Astrocyte of the cerebellum (primary cell): Measurements from ENCODE around the gene OXLD1.

Source experiments
- DNase-seq: peaks from one replicate; pipeline ENCODE4 v3.0.0-alpha.2; 2011; ENCODE audit warnings: low read depth
- H3K4me3 ChIP-seq: 2 replicates; pipeline ENCODE4 v1.5.1; 2011; ENCODE audit warnings: mild to moderate bottlenecking, low read depth, low read length, moderate library complexity
- in situ Hi-C: cut with HindIII; loops from 2 replicates; pipeline ENCODE4 v1.10.0; 2017; ENCODE audit warnings: low sequenced_read_pairs
- TF ChIP-seq, protein P1 (sequence below): IDR thresholded peaks from 2 replicates; pipeline ENCODE4 v1.5.1; 2012; ENCODE audit warnings: low read length, low read depth, moderate library complexity, mild to moderate bottlenecking; ENCODE audit errors: missing control alignments

OXLD1 gene

GRCh38 chr17:81706757-81707624 is 40.6 kb upstream of the OXLD1 start:
- H3K4me3 ChIP-seq, result no peak overlapping the region
- in situ Hi-C loops, result no loop called here
- TF ChIP-seq, protein P1, sequence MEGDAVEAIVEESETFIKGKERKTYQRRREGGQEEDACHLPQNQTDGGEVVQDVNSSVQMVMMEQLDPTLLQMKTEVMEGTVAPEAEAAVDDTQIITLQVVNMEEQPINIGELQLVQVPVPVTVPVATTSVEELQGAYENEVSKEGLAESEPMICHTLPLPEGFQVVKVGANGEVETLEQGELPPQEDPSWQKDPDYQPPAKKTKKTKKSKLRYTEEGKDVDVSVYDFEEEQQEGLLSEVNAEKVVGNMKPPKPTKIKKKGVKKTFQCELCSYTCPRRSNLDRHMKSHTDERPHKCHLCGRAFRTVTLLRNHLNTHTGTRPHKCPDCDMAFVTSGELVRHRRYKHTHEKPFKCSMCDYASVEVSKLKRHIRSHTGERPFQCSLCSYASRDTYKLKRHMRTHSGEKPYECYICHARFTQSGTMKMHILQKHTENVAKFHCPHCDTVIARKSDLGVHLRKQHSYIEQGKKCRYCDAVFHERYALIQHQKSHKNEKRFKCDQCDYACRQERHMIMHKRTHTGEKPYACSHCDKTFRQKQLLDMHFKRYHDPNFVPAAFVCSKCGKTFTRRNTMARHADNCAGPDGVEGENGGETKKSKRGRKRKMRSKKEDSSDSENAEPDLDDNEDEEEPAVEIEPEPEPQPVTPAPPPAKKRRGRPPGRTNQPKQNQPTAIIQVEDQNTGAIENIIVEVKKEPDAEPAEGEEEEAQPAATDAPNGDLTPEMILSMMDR, result no peak
- no peak for DNase-seq

- TF ChIP-seq, protein P1, result no peak
- DNase-seq, result no peak
- in situ Hi-C loops, result no loop called here
- H3K4me3 ChIP-seq, result no peak overlapping the region
These were observed 39.8 kb upstream of the OXLD1 start for GRCh38 chr17:81706232-81706611.

GRCh38 chr17:81705518-81706231 is 39.3 kb upstream of the OXLD1 start:
- TF ChIP-seq, protein P1, result no peak
- no peak for DNase-seq
- in situ Hi-C loops, result no loop called here
- H3K4me3 ChIP-seq, result no peak overlapping the region

- TF ChIP-seq, protein P1, result no peak
- no peak for DNase-seq
- in situ Hi-C loops, result no loop called here
- peak overlapping the region; percentile 89 for H3K4me3 ChIP-seq
These were observed 37.6 kb upstream of the OXLD1 start for GRCh38 chr17:81703747-81704654.

DNA sequence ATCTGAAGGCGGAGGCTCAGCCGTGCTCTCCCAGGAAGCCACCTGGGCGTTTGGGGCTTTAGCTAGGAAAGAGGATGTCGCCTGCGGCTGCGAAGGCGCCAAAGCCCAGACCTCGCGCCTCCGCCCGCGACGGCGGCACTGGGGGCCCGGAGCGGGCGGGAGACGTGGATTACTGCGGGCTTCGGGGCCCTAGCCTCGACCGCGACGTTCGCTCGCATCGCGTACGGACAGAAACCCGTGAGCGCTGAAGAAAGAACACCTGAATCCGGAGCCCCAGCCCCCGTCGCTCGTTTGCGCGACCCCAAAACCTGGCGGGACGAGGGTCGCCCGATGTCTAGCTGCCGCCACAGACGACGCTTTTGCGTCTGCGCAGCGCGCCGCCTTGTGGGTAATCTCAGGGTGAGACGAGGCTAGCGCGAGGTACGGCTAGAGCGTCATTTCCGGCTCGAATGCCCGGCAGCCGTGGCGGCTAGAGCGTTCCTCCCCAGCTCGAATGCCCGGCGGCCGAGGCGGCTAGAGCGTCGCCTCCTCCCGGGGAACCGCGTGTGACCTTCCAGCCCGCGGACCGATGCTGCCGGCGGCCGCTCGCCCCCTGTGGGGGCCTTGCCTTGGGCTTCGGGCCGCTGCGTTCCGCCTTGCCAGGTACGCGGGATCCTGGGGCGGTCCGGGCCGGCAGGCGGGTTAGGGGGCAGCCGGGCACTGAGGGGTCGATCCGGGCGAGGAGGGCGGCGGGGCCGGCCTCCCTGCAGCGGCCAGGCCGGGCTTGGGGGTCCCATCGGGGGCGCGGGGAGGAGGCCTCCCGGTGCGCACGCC is 36.7 kb upstream of the OXLD1 start, which contains the start of gene MRPL12:
TSS of gene MRPL12 (plus strand) at position 434 of the 813 bp plus-strand sequence. CDS start at position 569, 135 bp downstream.
- TF ChIP-seq, protein P1, result no peak
- H3K4me3 ChIP-seq, result peak within 1 kb of the TSS; percentile 89
- DNase-seq, result peak; percentile 80
- in situ Hi-C loops, result no loop called here
